GM19328 (cell line): Measurements from ENCODE around the gene FAM107A.

ENCODE experiments used
- ATAC-seq: cut with Tn5 transposase; IDR thresholded peaks from one replicate; pipeline ENCODE4 v1.9.1; 2021; ENCODE audit warnings: mild to moderate bottlenecking, moderate library complexity; ENCODE audit not compliant: unreplicated experiment

FAM107A gene

GRCh38 chr3:58594117-58594516 lies 16.9 kb upstream of the FAM107A start:
- ATAC-seq, result no peak

DNA sequence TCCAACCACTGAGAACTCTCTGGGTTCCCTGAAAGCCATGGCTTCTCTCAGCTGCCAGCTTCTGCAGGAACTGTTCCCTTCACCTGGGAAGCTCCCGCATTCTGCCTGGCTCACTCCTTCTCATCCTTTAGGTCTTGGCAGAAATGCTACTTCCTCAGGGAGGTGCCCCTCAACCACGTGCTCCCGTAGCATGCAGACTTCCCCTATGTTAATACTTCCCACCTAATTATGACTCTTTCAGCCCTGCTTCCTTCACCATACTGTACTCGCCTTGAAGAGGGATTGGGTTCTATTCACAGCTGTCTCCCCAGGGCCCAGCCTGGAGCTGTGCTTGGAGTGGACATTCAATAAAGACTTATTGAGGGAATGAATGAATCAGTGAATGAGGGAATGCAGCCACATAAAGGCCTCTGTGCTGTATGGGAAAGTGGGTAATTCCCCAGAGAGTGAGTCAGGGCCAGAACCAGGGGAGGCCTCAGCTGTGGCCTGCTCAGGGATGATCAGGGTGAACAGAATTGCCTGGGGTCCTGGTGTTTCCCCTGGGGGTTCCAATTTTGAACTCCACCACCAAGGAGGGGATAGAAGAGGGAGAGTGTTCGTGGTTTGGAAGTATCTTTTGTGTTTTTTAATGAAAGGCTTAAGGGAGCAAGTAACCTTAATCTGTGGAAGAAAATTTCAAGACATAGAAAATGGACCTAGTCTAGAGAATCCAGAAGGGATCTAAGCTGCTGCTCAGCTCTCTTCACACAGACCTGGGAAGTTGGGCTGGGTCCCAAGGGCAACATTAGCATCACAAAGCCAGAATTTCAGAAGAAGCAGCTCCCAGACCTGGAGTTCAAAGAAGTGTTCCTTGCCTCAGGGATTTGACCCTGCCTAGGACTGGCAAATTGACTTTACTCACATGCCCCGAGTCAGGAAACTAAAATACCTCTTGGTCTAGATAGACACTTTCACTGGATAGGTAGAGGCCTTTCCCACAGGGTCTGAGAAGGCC lies 14.6 kb upstream of the FAM107A start:
- no peak for ATAC-seq

DNA sequence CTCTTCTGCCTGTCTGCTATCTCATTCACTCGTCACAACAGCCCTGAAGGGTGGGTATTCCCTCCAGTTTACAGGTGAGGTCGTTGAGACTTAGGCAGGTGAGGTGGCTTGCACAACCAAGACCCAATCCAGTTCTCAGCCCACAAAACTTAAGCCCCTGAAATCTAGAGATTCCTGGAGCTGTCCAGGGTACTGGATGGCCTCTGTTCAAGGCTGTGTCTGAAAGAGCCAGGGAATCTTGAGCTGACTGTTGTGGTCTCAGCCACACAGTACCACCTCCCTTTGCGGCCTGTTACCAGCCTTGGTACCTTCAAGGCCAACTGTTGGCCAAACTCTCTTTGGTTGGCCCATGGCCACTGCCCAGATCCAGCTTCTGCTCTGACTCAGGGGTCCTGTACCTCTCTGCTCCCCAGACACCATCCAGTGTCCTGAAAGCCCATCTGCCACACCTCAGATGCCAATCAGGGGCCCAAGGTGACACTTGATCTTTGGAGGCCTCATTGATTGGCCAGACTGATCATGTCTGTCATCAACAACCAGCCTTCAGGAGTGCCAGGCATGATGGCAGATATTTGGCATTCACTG lies 10.9 kb upstream of the FAM107A start:
- no peak for ATAC-seq

GRCh38 chr3:58586776-58587192 lies 9.6 kb upstream of the FAM107A start:
- ATAC-seq, result no peak

GRCh38 chr3:58585994-58586393 lies 8.8 kb upstream of the FAM107A start:
- ATAC-seq, result no peak

GRCh38 chr3:58585005-58585786 lies 8.0 kb upstream of the FAM107A start:
- peak; percentile 80 for ATAC-seq

DNA sequence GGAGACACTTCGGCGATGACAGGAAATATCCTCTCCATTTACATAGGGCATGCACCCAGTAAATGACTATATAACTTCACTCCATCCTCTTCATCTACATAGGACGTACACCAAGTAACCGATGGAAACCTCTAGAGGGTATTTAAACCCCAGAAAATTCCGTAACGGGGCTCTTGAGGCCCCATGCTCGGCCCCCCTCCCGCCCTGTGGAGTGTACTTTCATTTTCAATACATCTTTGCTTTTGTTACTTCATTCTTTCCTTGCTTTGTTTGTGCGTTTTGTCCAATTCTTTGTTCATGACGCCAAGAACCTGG lies 7.5 kb upstream of the FAM107A start:
- ATAC-seq, result no peak

DNA sequence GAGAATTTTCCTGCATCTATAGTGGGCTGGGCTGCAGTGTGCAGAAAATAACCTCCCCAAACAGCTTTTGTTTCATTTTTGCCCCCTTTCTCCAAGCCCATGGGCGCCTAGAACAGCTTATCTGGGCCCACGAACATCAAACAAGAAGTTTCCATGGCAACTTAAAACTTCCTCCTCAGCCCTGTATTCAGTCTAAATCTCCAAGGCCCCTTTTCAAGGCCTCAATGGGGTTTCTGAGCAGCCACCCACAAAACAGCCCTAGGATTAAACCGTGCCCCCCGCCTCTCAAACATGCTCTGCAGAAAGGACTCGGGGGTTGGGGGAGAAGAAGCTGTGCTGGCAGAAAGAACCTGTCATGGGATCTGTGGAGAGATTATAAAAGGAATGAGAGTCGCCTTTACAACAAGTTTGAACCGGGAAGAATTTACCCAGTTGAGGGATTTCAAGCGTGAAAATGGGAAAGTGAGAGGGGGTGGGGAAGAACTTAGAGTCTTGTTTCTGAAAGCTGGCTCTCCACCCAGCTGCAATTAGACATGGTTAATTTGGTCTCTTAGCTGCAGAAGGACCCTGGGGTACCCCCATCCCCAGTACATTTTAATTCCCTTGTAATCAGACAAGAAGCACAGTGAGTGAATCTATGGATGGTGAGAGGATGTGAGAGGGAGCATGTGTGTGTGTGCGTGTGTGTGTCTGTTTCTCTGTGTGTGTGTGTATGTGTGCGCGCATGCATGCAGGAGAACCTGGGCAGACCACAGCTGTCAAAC lies 4.3 kb upstream of the FAM107A start:
- no peak for ATAC-seq

DNA sequence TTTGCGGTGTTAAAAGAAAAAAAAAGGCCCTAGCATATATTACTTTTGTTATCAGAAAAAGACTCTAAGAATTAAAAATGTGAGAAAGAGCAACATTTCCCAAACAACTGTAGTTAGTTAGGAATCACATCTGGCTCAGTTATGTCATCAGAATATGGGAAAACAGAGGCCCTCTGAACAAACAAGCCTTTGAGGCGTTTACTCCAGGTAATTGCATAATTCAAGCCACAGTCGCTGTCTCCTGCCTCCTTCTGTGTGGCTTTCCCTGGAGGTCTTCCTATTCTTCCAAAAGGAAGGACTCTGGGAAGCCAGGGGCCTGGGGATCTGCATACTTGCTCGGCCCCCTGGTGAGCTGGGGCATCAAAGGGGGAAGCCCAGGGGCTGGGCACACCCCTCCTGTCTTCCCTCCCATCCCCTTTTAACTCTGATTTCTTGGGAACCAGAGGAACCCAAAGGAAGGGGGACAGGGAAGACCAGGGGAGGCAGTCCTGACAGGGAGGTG lies 3.7 kb upstream of the FAM107A start:
- ATAC-seq, result no peak

DNA sequence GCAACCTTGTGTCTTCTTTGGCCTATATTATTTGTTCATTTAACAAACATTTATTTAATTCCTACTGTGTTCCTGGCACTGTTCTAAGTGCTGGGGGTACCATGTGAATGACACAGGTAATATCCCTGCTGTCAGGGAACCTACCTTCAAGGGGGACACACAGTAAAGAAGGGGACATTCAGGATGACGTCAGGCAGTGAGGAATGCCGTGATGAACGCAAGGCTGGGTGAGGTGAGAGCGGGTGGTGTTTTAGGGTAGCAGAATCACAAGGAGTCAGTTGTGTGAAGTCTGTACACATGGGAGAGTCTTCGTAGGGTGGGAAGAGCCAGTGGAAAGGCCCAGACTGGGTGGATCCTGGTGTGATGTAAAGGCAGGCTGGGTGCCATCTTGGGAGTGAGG lies 1.7 kb upstream of the FAM107A start:
- ATAC-seq, result no peak

DNA sequence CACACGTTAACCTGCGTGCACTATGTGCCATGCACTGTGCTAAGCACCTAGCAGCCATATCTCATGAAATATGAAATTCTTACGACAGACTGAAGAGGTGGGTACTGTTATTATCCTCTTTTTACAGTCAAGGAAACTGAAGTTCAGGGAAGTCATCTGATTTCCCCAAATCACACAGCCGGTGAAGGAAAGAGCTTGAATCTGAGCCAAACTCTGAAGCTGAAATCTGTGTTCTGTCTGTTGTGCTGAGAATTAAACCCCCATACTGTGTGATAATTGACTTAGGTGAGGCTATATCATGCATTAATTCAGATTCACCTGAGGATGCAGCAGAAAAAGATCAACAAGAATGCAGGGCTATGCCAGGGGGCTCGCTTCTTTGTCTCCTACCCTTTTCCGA lies 475 bp downstream of the FAM107A start:
- no peak for ATAC-seq

GRCh38 chr3:58575971-58576652 lies 1.1 kb downstream of the FAM107A start:
- no peak for ATAC-seq

GRCh38 chr3:58574682-58575081 lies 2.5 kb downstream of the FAM107A start:
- no peak for ATAC-seq

GRCh38 chr3:58574106-58574505 lies 3.1 kb downstream of the FAM107A start:
- no peak for ATAC-seq

- ATAC-seq, result no peak
These were observed 3.6 kb downstream of the FAM107A start for GRCh38 chr3:58573640-58574039.

GRCh38 chr3:58572634-58573230 lies 4.5 kb downstream of the FAM107A start:
- ATAC-seq, result no peak

GRCh38 chr3:58572013-58572633 lies 5.1 kb downstream of the FAM107A start:
- no peak for ATAC-seq

- no peak for ATAC-seq
These were observed 6.3 kb downstream of the FAM107A start for GRCh38 chr3:58570851-58571250.

GRCh38 chr3:58569287-58570001 lies 7.7 kb downstream of the FAM107A start:
- ATAC-seq, result no peak
